Glutamatergic neuron (in vitro differentiated cells): ENCODE measurements around the gene NHS. TPM values are rescaled to one million over a fixed set of nuclear protein-coding genes. Genes with fewer than 3 reads are reported as not detected.

ENCODE experiments used
- DNase-seq: peaks from one replicate; pipeline ENCODE4 v3.0.0; 2022
- H3K27ac Mint-ChIP-seq: one replicate; pipeline ENCODE4 v1.8.0; 2020; ENCODE audit warnings: mild to moderate bottlenecking, mixed read lengths, inconsistent platforms; ENCODE audit not compliant: unreplicated experiment
- H3K27me3 Mint-ChIP-seq: one replicate; pipeline ENCODE4 v1.8.0; 2020; ENCODE audit warnings: mild to moderate bottlenecking, moderate library complexity, mixed read lengths, inconsistent platforms; ENCODE audit not compliant: unreplicated experiment
- H3K36me3 Mint-ChIP-seq: one replicate; pipeline ENCODE4 v1.8.0; 2020; ENCODE audit warnings: mild to moderate bottlenecking, mixed read lengths, inconsistent platforms; ENCODE audit not compliant: unreplicated experiment
- H3K4me1 Mint-ChIP-seq: one replicate; pipeline ENCODE4 v1.8.0; 2020; ENCODE audit warnings: mild to moderate bottlenecking, low read depth, mixed read lengths, inconsistent platforms; ENCODE audit not compliant: unreplicated experiment
- H3K4me3 Mint-ChIP-seq: one replicate; pipeline ENCODE4 v1.8.0; 2020; ENCODE audit warnings: mild to moderate bottlenecking, mixed read lengths, inconsistent platforms; ENCODE audit not compliant: unreplicated experiment
- H3K9me3 Mint-ChIP-seq: one replicate; pipeline ENCODE4 v1.8.0; 2020; ENCODE audit warnings: mild to moderate bottlenecking, moderate library complexity, mixed read lengths, inconsistent platforms; ENCODE audit not compliant: unreplicated experiment
- CTCF ChIP-seq: fragments of 200-600 bp; sonication (generic); IDR thresholded peaks from one replicate; pipeline ENCODE4 v1.5.0; 2021; ENCODE audit not compliant: partially characterized antibody, unreplicated experiment
- total RNA-seq: library from RNA; stranded (reverse); fragmentation: NEBNext Ultra II Directional; extraction: Animal tissue kit (Norgen Biotek cat#: 25700); gene quantifications from one replicate; pipeline ENCODE4 v1.2.1, GENCODE V29; 2021; ENCODE audit not compliant: unreplicated experiment

Gene NHS
- total RNA-seq, 1 donor from 2014 or later: 9.1 TPM

GRCh38 chrX:17403189-17403691 lies 28.2 kb downstream of the NHS start:
- H3K36me3 Mint-ChIP-seq: no peaks in the 10 kb centered on the region
- no peak overlapping the region for H3K27ac Mint-ChIP-seq
- peaks cover 3% of the 10 kb centered on the region for H3K4me1 Mint-ChIP-seq
- no peaks in the 10 kb centered on the region for H3K9me3 Mint-ChIP-seq
- TF ChIP-seq CTCF: no peak
- no peak overlapping the region for H3K4me3 Mint-ChIP-seq
- DNase-seq: no peak
- H3K27me3 Mint-ChIP-seq: no peaks in the 10 kb centered on the region

- H3K4me3 Mint-ChIP-seq: no peak overlapping the region
- TF ChIP-seq CTCF: no peak
- no peaks in the 10 kb centered on the region for H3K9me3 Mint-ChIP-seq
- DNase-seq: no peak
- H3K27ac Mint-ChIP-seq: no peak overlapping the region
- no peaks in the 10 kb centered on the region for H3K36me3 Mint-ChIP-seq
- peaks cover 3% of the 10 kb centered on the region for H3K4me1 Mint-ChIP-seq
- H3K27me3 Mint-ChIP-seq: no peaks in the 10 kb centered on the region
Observed at GRCh38 chrX:17403972-17404371, 29.0 kb downstream of the NHS start.

GRCh38 chrX:17405225-17405969 lies 30.4 kb downstream of the NHS start:
- Mint-ChIP-seq H3K36me3 (no peaks in the 10 kb centered on the region), H3K4me1 (peaks cover 3% of the 10 kb centered on the region), H3K27ac (no peak overlapping the region), H3K9me3 (no peaks in the 10 kb centered on the region), H3K27me3 (no peaks in the 10 kb centered on the region), H3K4me3 (no peak overlapping the region)
- TF ChIP-seq CTCF: no peak
- no peak for DNase-seq

- H3K9me3 Mint-ChIP-seq: no peaks in the 10 kb centered on the region
- no peak for TF ChIP-seq CTCF
- H3K4me3 Mint-ChIP-seq: no peak overlapping the region
- H3K27me3 Mint-ChIP-seq: peaks cover 3% of the 10 kb centered on the region
- no peak overlapping the region for H3K27ac Mint-ChIP-seq
- no peaks in the 10 kb centered on the region for H3K4me1 Mint-ChIP-seq
- DNase-seq: no peak
- no peaks in the 10 kb centered on the region for H3K36me3 Mint-ChIP-seq
Observed at GRCh38 chrX:17409566-17410290, 34.7 kb downstream of the NHS start.

- H3K36me3 Mint-ChIP-seq: no peaks in the 10 kb centered on the region
- no peak overlapping the region for H3K4me3 Mint-ChIP-seq
- no peaks in the 10 kb centered on the region for H3K9me3 Mint-ChIP-seq
- peaks cover 3% of the 10 kb centered on the region for H3K4me1 Mint-ChIP-seq
- no peak overlapping the region for H3K27ac Mint-ChIP-seq
- no peak for DNase-seq
- H3K27me3 Mint-ChIP-seq: peaks cover 5% of the 10 kb centered on the region
- no peak for TF ChIP-seq CTCF
Observed at GRCh38 chrX:17410651-17411050, 35.7 kb downstream of the NHS start.
